ENCODE results near the gene SIX6.

Gene SIX6

GRCh38 chr14:60514378-60514740 lies 5.4 kb downstream of the SIX6 start:
- no peak for DNase-seq (ENCODE audit: low read depth)

GRCh38 chr14:60514741-60515491 lies 6.0 kb downstream of the SIX6 start:
- DNase-seq (ENCODE audit: low read depth): no peak

GRCh38 chr14:60515511-60516289 lies 6.8 kb downstream of the SIX6 start:
- no peak for DNase-seq (ENCODE audit: low read depth)

- no peak for DNase-seq (ENCODE audit: low read depth)
Observed at GRCh38 chr14:60532442-60532841, 23.5 kb downstream of the SIX6 start.

- DNase-seq (ENCODE audit: low read depth): no peak
Observed at GRCh38 chr14:60537663-60538062, 28.7 kb downstream of the SIX6 start.

- DNase-seq (ENCODE audit: low read depth): no peak
Observed at GRCh38 chr14:60544659-60545058, 35.7 kb downstream of the SIX6 start.

GRCh38 chr14:60553808-60554207 lies 44.9 kb downstream of the SIX6 start:
- DNase-seq (ENCODE audit: low read depth): no peak

GRCh38 chr14:60561845-60562746 lies 53.1 kb downstream of the SIX6 start:
- DNase-seq (ENCODE audit: low read depth): no peak

Data from activated gamma-delta T cell treated with anti-CD3 and anti-CD28 coated beads, Interleukin-2, amount 50 U/mL, for 16 hours (primary cell).